GM19238 (cell line): ENCODE results near the gene ACSL5.
"Not testable (repeated sequence)": the region's sequence is repeated elsewhere in the genome, so short reads cannot be mapped to it uniquely, and the experiment has no call there.

Source experiments
- DNase-seq: peaks from one replicate; pipeline ENCODE4 v3.0.0; 2011; ENCODE audit warnings: low spot score; ENCODE audit not compliant: insufficient read length

Gene ACSL5

DNA sequence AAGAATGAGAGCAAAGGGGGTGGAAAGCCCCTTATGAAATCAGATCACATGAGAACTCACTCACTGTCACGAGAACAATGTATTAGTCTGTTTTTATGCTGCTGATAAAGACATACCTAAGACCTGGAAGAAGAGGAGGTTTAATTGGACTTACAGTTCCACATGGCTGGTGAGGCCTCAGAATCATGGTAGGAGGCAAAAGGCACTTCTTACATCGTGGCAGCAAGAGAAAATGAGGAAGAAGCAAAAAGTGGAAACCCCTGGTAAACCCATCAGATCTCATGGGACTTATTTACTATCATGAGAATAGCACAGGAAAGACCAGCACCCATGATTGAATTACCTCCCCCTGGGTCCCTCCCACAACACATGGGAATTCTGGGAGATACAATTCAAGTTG is 32.9 kb downstream of the ACSL5 start:
- DNase-seq = not testable (repeated sequence)

GRCh38 chr10:112407696-112408095 is 33.8 kb downstream of the ACSL5 start:
- no peak for DNase-seq

DNA sequence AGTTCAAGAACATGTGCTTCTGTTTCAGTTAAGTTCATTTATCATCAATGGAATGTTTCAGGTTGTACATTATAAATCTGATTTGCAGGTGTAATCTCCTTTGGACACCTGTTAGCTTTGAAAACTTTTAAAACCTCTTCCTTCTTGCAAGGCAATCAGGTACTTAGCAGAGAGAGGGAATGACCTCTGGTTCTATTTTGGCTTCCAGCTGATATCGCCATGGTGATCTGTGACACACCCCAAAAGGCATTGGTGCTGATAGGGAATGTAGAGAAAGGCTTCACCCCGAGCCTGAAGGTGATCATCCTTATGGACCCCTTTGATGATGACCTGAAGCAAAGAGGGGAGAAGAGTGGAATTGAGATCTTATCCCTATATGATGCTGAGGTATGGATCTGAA is 35.4 kb downstream of the ACSL5 start:
- no peak for DNase-seq

DNA sequence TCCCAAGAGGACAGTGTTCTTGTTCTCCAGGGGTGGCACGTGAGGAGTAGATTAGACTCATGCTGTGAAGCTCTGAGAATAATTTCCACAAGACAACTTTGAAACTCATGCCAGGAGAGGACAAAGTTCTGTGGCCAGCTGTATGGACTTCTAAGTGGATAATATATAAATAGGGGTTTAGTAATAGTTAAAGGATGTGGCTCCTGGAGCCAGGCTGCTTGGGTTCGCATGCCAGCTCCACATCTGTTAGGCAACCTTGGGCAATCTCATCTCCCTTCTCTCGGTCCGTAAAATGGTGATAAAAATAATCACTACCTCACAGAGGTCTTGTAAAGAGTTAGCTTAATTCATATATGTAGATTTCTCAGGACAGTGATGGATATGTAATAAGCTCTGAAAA is 35.8 kb downstream of the ACSL5 start:
- DNase-seq = no peak

DNA sequence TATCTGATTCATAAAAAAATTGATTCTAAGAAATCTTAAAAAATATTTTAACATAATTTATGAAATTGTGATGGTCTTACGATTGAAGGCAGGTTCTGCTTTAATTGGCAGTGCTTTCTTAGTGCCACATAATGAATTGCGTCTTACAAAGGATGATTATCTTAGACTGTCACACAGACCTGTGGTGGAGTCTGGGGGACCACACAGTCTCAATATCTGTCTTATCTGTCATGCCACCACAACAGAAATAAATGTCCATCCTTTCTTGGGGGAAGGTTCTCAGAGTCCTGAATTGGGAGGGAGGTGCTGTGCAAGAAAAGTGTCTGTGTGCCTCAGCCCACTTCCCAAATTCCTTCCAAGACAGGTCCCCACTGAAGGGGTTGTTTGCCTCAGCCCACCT is 38.8 kb downstream of the ACSL5 start:
- DNase-seq = no peak

DNA sequence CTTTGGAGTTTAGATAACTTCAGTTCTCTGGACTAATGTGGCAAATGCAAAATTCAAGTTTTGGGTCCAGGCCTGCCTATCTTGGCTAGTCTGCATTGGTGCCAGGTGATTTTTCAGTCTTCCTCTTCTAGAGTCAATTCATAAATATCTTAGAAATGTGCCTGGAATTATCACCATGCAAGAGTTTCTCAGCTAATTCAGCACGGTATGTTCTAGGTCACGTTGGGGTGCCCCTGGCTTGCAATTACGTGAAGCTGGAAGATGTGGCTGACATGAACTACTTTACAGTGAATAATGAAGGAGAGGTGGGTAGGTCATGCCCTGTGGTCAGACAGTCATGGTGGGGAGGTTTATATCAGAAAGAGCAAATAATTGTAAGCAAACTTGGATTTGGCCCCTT is 47.8 kb downstream of the ACSL5 start:
- no peak for DNase-seq

- no peak for DNase-seq
Observed at GRCh38 chr10:112424651-112425050, 50.7 kb downstream of the ACSL5 start.

DNA sequence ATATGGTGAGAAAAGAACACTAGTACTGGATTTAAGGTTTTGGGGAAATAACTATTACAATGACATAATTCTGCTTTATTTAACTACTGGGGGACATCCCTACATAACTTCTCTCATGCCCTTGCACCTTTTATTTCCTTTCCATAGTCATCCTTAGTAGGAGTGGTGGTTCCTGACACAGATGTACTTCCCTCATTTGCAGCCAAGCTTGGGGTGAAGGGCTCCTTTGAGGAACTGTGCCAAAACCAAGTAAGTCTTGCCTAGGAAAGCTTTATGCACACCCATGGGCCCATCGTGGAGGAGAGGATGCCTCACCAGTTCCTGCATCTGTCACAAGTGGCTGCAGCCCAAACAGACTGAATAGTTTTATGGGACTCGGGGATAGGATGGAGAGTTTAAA is 52.2 kb downstream of the ACSL5 start:
- no peak for DNase-seq

DNA sequence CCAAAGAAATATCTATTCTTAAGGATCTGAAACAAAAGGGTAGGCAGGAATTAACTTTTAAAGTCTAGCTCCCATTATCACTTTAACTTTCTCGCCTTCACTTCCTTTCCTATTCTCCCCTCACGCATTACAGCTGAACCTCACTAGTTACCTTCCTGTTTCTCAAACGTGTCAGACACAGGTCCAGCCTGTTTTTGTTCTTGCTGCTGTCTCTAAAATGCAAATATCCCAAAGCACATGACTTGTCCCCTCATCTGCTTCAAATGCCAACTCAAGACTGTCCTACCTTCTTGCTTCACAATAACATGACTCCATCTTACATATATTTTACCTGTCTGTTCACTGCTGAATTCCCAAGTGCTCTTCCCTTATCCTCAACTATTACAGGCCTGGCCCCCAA is 55.2 kb downstream of the ACSL5 start:
- no peak for DNase-seq

- no peak for DNase-seq
Observed at GRCh38 chr10:112429654-112430230, 55.8 kb downstream of the ACSL5 start.

DNA sequence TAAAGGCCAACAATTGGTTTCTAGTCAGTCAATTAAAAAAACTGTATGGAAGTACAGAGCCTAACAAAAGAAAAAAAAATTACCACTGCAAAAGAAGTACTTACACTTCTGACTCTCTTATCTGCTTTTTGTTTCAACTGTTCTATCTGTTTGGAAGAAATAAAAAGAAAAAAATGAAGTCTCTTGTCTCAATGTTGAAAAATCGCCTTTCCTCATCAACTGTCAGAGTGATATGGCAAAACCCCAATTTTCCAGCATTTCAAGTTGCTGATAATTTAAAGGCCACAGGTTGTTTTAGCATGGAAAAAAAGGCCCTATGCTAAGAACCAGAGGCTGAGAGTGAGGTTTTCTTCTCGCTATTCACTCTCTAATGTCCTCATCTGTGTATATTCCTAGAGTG is 59.2 kb downstream of the ACSL5 start:
- DNase-seq = no peak

- no peak for DNase-seq
Observed at GRCh38 chr10:112434988-112435619, 61.2 kb downstream of the ACSL5 start.

GRCh38 chr10:112438356-112438755 is 64.4 kb downstream of the ACSL5 start:
- no peak for DNase-seq

DNA sequence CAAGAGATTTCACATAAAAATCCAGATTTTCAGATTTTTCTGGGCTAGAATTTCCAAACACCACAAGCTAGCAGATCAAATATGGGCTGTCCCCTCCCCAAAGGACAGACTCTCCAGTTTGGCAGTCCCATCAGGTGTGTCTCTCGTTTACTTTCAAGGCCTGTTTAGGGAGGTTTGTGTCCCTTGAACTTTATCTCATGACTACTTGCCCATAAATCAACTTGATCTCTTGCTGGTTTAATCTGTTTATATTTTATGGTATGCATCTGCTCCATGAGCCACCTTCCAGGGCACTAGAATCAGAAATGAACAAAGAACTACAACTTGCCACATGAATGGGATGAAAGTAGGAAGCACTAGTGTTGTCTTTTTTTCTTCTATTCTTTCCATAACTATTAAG is 67.6 kb downstream of the ACSL5 start:
- DNase-seq = no peak

DNA sequence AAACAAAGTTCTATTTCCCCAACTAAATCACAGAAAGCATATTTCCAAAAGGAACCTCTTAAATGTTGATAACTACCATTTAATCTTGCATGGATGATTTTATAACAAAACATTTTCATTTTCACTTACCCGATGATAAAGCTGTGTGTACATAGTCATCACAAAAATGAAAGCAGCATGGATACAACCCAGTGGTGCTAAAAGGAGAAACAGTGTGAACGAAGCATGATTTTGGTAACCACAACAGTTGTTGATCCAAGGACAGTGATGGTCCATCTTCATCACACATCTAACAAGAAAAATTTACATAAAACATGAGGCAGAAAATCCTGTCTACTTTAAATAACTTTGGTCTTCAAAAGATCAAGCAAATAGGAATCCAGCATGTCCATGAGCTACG is 68.1 kb downstream of the ACSL5 start:
- no peak for DNase-seq

DNA sequence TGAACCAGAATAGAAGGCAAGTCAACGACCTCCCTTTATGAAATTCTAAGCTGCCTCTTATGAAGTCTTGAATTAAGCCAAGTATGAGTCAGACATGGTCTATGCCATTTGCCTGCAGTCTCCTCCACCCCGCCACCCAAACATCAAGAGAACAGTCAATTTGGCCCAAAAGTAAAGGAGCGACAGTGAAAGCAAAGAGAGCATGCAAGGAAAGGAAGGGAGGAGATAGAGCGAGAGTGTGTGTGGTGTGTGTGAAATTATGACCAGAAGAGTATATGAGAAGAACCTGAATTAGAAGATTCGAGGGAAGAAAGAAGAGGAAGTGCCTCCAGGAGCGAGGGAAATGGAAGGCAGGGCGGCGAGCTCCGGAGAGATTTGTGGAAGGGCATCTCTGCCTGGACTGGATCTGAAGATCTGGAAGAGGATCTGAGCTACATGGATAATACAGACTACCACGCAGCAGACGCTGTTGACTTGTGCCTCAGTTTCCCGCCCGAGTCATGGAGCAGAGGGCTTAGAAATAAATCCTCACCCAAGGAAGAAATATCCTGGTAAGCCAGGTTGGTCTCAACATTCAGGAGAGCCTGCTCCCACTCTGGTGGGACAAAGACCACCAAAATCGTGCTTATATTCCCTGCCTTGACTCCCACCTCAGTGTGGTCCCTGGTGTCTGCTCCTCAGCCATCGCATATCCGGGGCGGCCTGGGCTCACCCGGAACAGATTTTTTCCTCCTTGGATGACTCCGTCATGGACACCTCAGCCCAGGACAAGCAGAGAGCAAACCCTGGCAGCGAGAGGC is 72.3 kb downstream of the ACSL5 start:
- no peak for DNase-seq

- DNase-seq = peak; percentile 70
Observed at GRCh38 chr10:112446855-112447619, 73.1 kb downstream of the ACSL5 start, which contains the start of the genes VTI1A and ZDHHC6. VTI1A (plus strand) TSS chr10:112447215; CDS start chr10:112447374, 159 bp downstream. ZDHHC6 (minus strand) TSS chr10:112446914; CDS start chr10:112445436, 1,478 bp downstream.

DNA sequence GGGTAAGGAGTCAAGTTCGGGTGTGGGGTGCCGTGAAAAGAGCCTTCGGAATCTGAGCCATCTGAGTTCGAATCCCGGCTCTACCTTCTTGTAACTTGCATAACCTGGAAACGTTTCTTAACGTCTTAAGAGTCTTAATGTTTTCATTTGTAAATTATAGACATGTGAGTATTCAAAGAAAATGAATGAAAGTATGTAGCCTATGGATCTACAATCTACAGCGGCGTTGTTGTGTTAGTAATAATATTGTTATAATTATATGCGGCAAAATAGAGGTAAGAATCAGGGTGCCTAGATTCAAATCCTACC is 73.7 kb downstream of the ACSL5 start:
- DNase-seq = no peak

GRCh38 chr10:112448888-112449287 is 75.0 kb downstream of the ACSL5 start:
- no peak for DNase-seq

- DNase-seq = no peak
Observed at GRCh38 chr10:112454910-112455779, 81.2 kb downstream of the ACSL5 start.

GRCh38 chr10:112456533-112456932 is 82.6 kb downstream of the ACSL5 start:
- no peak for DNase-seq
